A549 (cell line): Measurements from ENCODE around the gene LY86.

Experiments used
- BHLHE40 ChIP-seq: IDR thresholded peaks from 2 replicates; pipeline ENCODE4 v1.6.1; 2012; ENCODE audit warnings: low read depth, low read length, inconsistent platforms
- POLR2A ChIP-seq: IDR thresholded peaks from 2 replicates; pipeline ENCODE4 v1.6.1; 2012; ENCODE audit warnings: mild to moderate bottlenecking, low read length
- RFX5 ChIP-seq: fragments of 450-650 bp; IDR thresholded peaks from 2 replicates; pipeline ENCODE4 v1.7.1; 2014; ENCODE audit warnings: antibody characterized with exemption, mild to moderate bottlenecking, moderate library complexity
- RNF2 ChIP-seq: fragments of 200-600 bp; sonication (generic); IDR thresholded peaks from 2 replicates; pipeline ENCODE4 v1.6.1; 2016; ENCODE audit warnings: low read depth, mild to moderate bottlenecking, antibody characterized with exemption, moderate library complexity, borderline replicate concordance
- ZC3H11A ChIP-seq: fragments of 450-650 bp; IDR thresholded peaks from 2 replicates; pipeline ENCODE4 v1.6.1; 2014; ENCODE audit warnings: antibody characterized with exemption, mild to moderate bottlenecking
- ZSCAN20 ChIP-seq: fragments of 250-450 bp; sonication (Bioruptor Pico); IDR thresholded peaks from 2 replicates; pipeline ENCODE4 v1.8.0; 2022; ENCODE audit warnings: mild to moderate bottlenecking, moderate library complexity
- TF ChIP-seq, protein P1 (sequence below): fragments of >200 bp; sonication (Bioruptor Twin); formaldehyde crosslinking; IDR thresholded peaks from 3 replicates; pipeline ENCODE4 v1.5.1; 2016
- TF ChIP-seq, protein P2 (sequence below): fragments of 200-600 bp; sonication (generic); IDR thresholded peaks from 2 replicates; pipeline ENCODE4 v1.6.1; 2016; ENCODE audit warnings: antibody characterized with exemption, mild to moderate bottlenecking, moderate library complexity

GRCh38 chr6:6575143-6575542 lies 13.4 kb upstream of the LY86 start:
- TF ChIP-seq, protein P1, sequence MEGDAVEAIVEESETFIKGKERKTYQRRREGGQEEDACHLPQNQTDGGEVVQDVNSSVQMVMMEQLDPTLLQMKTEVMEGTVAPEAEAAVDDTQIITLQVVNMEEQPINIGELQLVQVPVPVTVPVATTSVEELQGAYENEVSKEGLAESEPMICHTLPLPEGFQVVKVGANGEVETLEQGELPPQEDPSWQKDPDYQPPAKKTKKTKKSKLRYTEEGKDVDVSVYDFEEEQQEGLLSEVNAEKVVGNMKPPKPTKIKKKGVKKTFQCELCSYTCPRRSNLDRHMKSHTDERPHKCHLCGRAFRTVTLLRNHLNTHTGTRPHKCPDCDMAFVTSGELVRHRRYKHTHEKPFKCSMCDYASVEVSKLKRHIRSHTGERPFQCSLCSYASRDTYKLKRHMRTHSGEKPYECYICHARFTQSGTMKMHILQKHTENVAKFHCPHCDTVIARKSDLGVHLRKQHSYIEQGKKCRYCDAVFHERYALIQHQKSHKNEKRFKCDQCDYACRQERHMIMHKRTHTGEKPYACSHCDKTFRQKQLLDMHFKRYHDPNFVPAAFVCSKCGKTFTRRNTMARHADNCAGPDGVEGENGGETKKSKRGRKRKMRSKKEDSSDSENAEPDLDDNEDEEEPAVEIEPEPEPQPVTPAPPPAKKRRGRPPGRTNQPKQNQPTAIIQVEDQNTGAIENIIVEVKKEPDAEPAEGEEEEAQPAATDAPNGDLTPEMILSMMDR: no peak
- TF ChIP-seq ZSCAN20 (CRISPR knock-in tag) (no peak), POLR2A (no peak), RFX5 (no peak), RNF2 (no peak), BHLHE40 (no peak), ZC3H11A (no peak)
- TF ChIP-seq, protein P2, sequence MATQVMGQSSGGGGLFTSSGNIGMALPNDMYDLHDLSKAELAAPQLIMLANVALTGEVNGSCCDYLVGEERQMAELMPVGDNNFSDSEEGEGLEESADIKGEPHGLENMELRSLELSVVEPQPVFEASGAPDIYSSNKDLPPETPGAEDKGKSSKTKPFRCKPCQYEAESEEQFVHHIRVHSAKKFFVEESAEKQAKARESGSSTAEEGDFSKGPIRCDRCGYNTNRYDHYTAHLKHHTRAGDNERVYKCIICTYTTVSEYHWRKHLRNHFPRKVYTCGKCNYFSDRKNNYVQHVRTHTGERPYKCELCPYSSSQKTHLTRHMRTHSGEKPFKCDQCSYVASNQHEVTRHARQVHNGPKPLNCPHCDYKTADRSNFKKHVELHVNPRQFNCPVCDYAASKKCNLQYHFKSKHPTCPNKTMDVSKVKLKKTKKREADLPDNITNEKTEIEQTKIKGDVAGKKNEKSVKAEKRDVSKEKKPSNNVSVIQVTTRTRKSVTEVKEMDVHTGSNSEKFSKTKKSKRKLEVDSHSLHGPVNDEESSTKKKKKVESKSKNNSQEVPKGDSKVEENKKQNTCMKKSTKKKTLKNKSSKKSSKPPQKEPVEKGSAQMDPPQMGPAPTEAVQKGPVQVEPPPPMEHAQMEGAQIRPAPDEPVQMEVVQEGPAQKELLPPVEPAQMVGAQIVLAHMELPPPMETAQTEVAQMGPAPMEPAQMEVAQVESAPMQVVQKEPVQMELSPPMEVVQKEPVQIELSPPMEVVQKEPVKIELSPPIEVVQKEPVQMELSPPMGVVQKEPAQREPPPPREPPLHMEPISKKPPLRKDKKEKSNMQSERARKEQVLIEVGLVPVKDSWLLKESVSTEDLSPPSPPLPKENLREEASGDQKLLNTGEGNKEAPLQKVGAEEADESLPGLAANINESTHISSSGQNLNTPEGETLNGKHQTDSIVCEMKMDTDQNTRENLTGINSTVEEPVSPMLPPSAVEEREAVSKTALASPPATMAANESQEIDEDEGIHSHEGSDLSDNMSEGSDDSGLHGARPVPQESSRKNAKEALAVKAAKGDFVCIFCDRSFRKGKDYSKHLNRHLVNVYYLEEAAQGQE: no peak
